HepG2 (cell line): ENCODE measurements around the gene ZPR1. TPM values are rescaled to one million over a fixed set of nuclear protein-coding genes. Genes with fewer than 3 reads are reported as not detected.

Source experiments
- AGO2 ChIP-seq: fragments of 200-400 bp; formaldehyde crosslinking; optimal IDR thresholded peaks from 2 replicates; pipeline ENCODE3; 2017; ENCODE audit warnings: mild to moderate bottlenecking, low read depth, low read length, moderate library complexity
- AHR ChIP-seq: IDR thresholded peaks from 2 replicates; pipeline ENCODE4 v1.6.1; 2018; ENCODE audit warnings: missing genetic modification reagents, missing compliant biosample characterization
- ASH2L ChIP-seq: fragments of 300-600, 200-600 bp; sonication (generic); IDR thresholded peaks from 2 replicates; pipeline ENCODE4 v1.7.0; 2017; ENCODE audit warnings: low read depth, mild to moderate bottlenecking, moderate library complexity, mixed read lengths, low read length; ENCODE audit not compliant: insufficient read length
- FOXC1 ChIP-seq: sonication (generic); formaldehyde crosslinking; IDR thresholded peaks from 2 replicates; pipeline ENCODE4 v1.8.0; 2022; ENCODE audit warnings: mild to moderate bottlenecking, missing genetic modification reagents, borderline replicate concordance
- GLI4 ChIP-seq: sonication (generic); formaldehyde crosslinking; IDR thresholded peaks from 2 replicates; pipeline ENCODE4 v1.5.1; 2020; ENCODE audit warnings: missing genetic modification reagents, mild to moderate bottlenecking, moderate library complexity, borderline replicate concordance
- HNRNPL ChIP-seq: fragments of 200-400 bp; formaldehyde crosslinking; IDR thresholded peaks from 2 replicates; pipeline ENCODE4 v1.6.1; 2017; ENCODE audit warnings: mild to moderate bottlenecking, low read depth, low read length
- HOXA7 ChIP-seq: sonication (generic); formaldehyde crosslinking; IDR thresholded peaks from 2 replicates; pipeline ENCODE4 v1.8.1; 2022; ENCODE audit warnings: mild to moderate bottlenecking, missing genetic modification reagents, moderate library complexity
- IRX3 ChIP-seq: sonication (generic); formaldehyde crosslinking; IDR thresholded peaks from 2 replicates; pipeline ENCODE4 v1.8.1; 2023; ENCODE audit warnings: mild to moderate bottlenecking, low read depth, missing genetic modification reagents, borderline replicate concordance
- KLF15 ChIP-seq: sonication (generic); formaldehyde crosslinking; IDR thresholded peaks from 2 replicates; pipeline ENCODE4 v1.8.1; 2023; ENCODE audit warnings: borderline replicate concordance, mild to moderate bottlenecking, inconsistent platforms, missing genetic modification reagents, mixed read lengths
- PAX8 ChIP-seq: sonication (generic); formaldehyde crosslinking; IDR thresholded peaks from 2 replicates; pipeline ENCODE4 v1.8.0; 2022; ENCODE audit warnings: mild to moderate bottlenecking, missing genetic modification reagents, borderline replicate concordance
- RNF2 ChIP-seq: fragments of 450-650 bp; conservative IDR thresholded peaks from 2 replicates; pipeline ENCODE4 v1.6.1; 2016; ENCODE audit warnings: low read depth
- TBP ChIP-seq: sonication (generic); formaldehyde crosslinking; IDR thresholded peaks from 2 replicates; pipeline ENCODE4 v1.5.0; 2020; ENCODE audit warnings: missing genetic modification reagents
- ZFP36L1 ChIP-seq: sonication (generic); formaldehyde crosslinking; IDR thresholded peaks from 2 replicates; pipeline ENCODE4 v1.8.0; 2022; ENCODE audit warnings: mild to moderate bottlenecking, missing genetic modification reagents, moderate library complexity
- ZNF17 ChIP-seq: sonication (generic); formaldehyde crosslinking; IDR thresholded peaks from 2 replicates; pipeline ENCODE4 v1.5.0; 2020; ENCODE audit warnings: mild to moderate bottlenecking, missing genetic modification reagents
- polyA plus RNA-seq, 8 experiments: library from polyadenylated mRNA; depleted of rRNA in 3 of 8; stranded (reverse) in 7 of 8; unstranded in 1 of 8; fragments of >200 nt; fragmentation: Illumina TruSeq in 4 of 8; extraction: Trizol in 4 of 8; gene quantifications; 2 replicates each; pipeline versions ENCODE4 v1.2.1 to v1.2.3, GENCODE V29; 2011 to 2016; ENCODE audit warnings: low read depth in 4 of 8, missing spikeins in 1 of 8, mixed read lengths in 1 of 8; ENCODE audit not compliant: insufficient read depth in 1 of 8
- total RNA-seq, 5 experiments: library from RNA; depleted of rRNA; stranded (reverse); fragments of >200 nt; fragmentation: Illumina TruSeq; extraction: Trizol; gene quantifications; 2 replicates each; pipeline ENCODE4 v1.2.3, GENCODE V29; 2016; ENCODE audit warnings: low read depth in 1 of 5
- TF ChIP-seq, protein P1 (sequence below): sonication (generic); formaldehyde crosslinking; conservative IDR thresholded peaks from 2 replicates; pipeline ENCODE4 v1.8.0; 2022; ENCODE audit warnings: missing genetic modification reagents
- TF ChIP-seq, protein P2 (sequence below): sonication (generic); formaldehyde crosslinking; IDR thresholded peaks from 2 replicates; pipeline ENCODE4 v1.5.0; 2020; ENCODE audit warnings: mild to moderate bottlenecking, missing genetic modification reagents
- TF ChIP-seq, protein P3 (sequence below): sonication (generic); formaldehyde crosslinking; IDR thresholded peaks from 2 replicates; pipeline ENCODE4 v1.8.0; 2022; ENCODE audit warnings: mild to moderate bottlenecking, missing genetic modification reagents
- TF ChIP-seq, protein P4 (sequence below): sonication (generic); formaldehyde crosslinking; IDR thresholded peaks from 2 replicates; pipeline ENCODE4 v1.8.1; 2023; ENCODE audit warnings: mild to moderate bottlenecking, missing genetic modification reagents
- TF ChIP-seq, protein P5 (sequence below): sonication (generic); formaldehyde crosslinking; IDR thresholded peaks from 2 replicates; pipeline ENCODE4 v1.4.0; 2020; ENCODE audit warnings: mild to moderate bottlenecking, missing genetic modification reagents

ZPR1 gene
- total and polyA plus RNA-seq, 2 of the 13 experiments (the other 11 are each of a cell fraction or from before 2014, with no cell fraction given): 40.0 to 79.3 TPM

DNA sequence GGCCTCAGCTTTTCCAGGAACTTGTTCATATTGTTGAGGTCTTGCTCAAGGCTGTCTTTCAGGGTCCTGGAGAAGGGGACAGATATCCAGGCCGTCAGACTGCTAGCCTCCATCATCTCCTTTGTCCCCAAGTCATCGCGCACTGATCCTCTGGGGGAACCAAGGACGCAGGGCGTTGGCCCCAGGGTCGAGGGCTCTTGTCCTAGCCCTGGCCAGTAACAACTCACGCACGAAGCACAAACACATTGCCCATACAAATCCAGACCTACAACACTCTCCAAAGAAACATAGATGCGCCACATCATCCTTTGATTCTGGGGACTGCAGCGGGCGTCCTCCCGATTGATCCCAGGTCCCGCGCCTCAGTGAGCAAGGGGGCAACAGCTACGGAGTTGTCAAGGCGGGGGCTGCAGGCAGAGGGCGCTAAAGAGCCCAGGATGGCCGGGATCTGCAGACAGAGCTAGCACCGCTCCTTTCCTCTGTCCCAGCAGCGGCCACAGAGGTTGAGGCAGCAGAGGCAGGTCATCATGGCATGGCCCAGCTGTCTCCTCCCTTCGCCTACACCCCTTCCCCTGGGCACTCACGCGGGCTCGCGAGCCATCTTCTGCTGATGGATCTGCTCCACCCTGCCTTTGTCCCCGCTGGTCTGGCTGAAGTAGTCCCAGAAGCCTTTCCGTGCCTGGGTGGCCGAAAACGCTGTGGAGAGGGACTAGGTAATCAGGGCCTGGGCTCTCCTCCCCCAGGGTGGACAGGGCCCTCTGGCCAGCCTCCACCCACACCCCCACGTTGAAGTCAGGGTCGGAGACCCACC is 3.4 kb upstream of the ZPR1 start (continued):
- TF ChIP-seq, protein P1, sequence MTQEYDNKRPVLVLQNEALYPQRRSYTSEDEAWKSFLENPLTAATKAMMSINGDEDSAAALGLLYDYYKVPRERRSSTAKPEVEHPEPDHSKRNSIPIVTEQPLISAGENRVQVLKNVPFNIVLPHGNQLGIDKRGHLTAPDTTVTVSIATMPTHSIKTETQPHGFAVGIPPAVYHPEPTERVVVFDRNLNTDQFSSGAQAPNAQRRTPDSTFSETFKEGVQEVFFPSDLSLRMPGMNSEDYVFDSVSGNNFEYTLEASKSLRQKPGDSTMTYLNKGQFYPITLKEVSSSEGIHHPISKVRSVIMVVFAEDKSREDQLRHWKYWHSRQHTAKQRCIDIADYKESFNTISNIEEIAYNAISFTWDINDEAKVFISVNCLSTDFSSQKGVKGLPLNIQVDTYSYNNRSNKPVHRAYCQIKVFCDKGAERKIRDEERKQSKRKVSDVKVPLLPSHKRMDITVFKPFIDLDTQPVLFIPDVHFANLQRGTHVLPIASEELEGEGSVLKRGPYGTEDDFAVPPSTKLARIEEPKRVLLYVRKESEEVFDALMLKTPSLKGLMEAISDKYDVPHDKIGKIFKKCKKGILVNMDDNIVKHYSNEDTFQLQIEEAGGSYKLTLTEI (CRISPR knock-in tag): no peak
- TF ChIP-seq KLF15 (CRISPR knock-in tag): no peak
- no peak for TF ChIP-seq GLI4 (CRISPR knock-in tag)
- TF ChIP-seq HNRNPL: peak; percentile 89
- no peak for TF ChIP-seq ZFP36L1 (CRISPR knock-in tag)
- no peak for TF ChIP-seq RNF2
- TF ChIP-seq FOXC1: peak; percentile 59; the same call in 1 of the 2 replicates
- TF ChIP-seq, protein P2, sequence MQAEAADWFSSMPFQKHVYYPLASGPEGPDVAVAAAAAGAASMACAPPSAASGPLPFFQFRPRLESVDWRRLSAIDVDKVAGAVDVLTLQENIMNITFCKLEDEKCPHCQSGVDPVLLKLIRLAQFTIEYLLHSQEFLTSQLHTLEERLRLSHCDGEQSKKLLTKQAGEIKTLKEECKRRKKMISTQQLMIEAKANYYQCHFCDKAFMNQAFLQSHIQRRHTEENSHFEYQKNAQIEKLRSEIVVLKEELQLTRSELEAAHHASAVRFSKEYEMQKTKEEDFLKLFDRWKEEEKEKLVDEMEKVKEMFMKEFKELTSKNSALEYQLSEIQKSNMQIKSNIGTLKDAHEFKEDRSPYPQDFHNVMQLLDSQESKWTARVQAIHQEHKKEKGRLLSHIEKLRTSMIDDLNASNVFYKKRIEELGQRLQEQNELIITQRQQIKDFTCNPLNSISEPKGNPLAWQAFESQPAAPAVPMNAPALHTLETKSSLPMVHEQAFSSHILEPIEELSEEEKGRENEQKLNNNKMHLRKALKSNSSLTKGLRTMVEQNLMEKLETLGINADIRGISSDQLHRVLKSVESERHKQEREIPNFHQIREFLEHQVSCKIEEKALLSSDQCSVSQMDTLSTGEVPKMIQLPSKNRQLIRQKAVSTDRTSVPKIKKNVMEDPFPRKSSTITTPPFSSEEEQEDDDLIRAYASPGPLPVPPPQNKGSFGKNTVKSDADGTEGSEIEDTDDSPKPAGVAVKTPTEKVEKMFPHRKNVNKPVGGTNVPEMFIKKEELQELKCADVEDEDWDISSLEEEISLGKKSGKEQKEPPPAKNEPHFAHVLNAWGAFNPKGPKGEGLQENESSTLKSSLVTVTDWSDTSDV (CRISPR knock-in tag): no peak
- TF ChIP-seq HOXA7 (CRISPR knock-in tag): no peak
- no peak for TF ChIP-seq PAX8 (CRISPR knock-in tag)
- no peak for TF ChIP-seq ASH2L
- no peak for TF ChIP-seq TBP (CRISPR knock-in tag)
- peak; percentile 94 for TF ChIP-seq AGO2
- TF ChIP-seq, protein P3, sequence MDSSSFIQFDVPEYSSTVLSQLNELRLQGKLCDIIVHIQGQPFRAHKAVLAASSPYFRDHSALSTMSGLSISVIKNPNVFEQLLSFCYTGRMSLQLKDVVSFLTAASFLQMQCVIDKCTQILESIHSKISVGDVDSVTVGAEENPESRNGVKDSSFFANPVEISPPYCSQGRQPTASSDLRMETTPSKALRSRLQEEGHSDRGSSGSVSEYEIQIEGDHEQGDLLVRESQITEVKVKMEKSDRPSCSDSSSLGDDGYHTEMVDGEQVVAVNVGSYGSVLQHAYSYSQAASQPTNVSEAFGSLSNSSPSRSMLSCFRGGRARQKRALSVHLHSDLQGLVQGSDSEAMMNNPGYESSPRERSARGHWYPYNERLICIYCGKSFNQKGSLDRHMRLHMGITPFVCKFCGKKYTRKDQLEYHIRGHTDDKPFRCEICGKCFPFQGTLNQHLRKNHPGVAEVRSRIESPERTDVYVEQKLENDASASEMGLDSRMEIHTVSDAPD: peak; percentile 78; the same call in 1 of the 2 replicates
- TF ChIP-seq, protein P4, sequence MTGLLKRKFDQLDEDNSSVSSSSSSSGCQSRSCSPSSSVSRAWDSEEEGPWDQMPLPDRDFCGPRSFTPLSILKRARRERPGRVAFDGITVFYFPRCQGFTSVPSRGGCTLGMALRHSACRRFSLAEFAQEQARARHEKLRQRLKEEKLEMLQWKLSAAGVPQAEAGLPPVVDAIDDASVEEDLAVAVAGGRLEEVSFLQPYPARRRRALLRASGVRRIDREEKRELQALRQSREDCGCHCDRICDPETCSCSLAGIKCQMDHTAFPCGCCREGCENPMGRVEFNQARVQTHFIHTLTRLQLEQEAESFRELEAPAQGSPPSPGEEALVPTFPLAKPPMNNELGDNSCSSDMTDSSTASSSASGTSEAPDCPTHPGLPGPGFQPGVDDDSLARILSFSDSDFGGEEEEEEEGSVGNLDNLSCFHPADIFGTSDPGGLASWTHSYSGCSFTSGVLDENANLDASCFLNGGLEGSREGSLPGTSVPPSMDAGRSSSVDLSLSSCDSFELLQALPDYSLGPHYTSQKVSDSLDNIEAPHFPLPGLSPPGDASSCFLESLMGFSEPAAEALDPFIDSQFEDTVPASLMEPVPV (CRISPR knock-in tag): no peak
- TF ChIP-seq ZNF17 (CRISPR knock-in tag): no peak
- TF ChIP-seq, protein P5, sequence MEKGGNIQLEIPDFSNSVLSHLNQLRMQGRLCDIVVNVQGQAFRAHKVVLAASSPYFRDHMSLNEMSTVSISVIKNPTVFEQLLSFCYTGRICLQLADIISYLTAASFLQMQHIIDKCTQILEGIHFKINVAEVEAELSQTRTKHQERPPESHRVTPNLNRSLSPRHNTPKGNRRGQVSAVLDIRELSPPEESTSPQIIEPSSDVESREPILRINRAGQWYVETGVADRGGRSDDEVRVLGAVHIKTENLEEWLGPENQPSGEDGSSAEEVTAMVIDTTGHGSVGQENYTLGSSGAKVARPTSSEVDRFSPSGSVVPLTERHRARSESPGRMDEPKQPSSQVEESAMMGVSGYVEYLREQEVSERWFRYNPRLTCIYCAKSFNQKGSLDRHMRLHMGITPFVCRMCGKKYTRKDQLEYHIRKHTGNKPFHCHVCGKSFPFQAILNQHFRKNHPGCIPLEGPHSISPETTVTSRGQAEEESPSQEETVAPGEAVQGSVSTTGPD (CRISPR knock-in tag): no peak
- no peak for TF ChIP-seq AHR (CRISPR knock-in tag)
- peak; percentile 62; the same call in 1 of the 2 replicates for TF ChIP-seq IRX3 (CRISPR knock-in tag)
